VCaP (cell line): ENCODE results near the gene ZCCHC24.

Experiments used
- H3K27ac ChIP-seq: fragments of 450-650 bp; 2 replicates; pipeline ENCODE4 v1.5.1; 2017
- TF ChIP-seq, protein P1 (sequence below): fragments of 450-650 bp; conservative IDR thresholded peaks from 2 replicates; pipeline ENCODE4 v1.5.1; 2017; ENCODE audit warnings: mild to moderate bottlenecking, moderate library complexity

ZCCHC24 gene

GRCh38 chr10:79377557-79378382 is 67.7 kb downstream of the ZCCHC24 start:
- TF ChIP-seq, protein P1, sequence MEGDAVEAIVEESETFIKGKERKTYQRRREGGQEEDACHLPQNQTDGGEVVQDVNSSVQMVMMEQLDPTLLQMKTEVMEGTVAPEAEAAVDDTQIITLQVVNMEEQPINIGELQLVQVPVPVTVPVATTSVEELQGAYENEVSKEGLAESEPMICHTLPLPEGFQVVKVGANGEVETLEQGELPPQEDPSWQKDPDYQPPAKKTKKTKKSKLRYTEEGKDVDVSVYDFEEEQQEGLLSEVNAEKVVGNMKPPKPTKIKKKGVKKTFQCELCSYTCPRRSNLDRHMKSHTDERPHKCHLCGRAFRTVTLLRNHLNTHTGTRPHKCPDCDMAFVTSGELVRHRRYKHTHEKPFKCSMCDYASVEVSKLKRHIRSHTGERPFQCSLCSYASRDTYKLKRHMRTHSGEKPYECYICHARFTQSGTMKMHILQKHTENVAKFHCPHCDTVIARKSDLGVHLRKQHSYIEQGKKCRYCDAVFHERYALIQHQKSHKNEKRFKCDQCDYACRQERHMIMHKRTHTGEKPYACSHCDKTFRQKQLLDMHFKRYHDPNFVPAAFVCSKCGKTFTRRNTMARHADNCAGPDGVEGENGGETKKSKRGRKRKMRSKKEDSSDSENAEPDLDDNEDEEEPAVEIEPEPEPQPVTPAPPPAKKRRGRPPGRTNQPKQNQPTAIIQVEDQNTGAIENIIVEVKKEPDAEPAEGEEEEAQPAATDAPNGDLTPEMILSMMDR: no peak
- H3K27ac ChIP-seq: no peak overlapping the region

- H3K27ac ChIP-seq: no peak overlapping the region
- TF ChIP-seq, protein P1: no peak
Observed at GRCh38 chr10:79376751-79377556, 68.5 kb downstream of the ZCCHC24 start.

GRCh38 chr10:79376078-79376628 is 69.3 kb downstream of the ZCCHC24 start:
- H3K27ac ChIP-seq: no peak overlapping the region
- TF ChIP-seq, protein P1: no peak

DNA sequence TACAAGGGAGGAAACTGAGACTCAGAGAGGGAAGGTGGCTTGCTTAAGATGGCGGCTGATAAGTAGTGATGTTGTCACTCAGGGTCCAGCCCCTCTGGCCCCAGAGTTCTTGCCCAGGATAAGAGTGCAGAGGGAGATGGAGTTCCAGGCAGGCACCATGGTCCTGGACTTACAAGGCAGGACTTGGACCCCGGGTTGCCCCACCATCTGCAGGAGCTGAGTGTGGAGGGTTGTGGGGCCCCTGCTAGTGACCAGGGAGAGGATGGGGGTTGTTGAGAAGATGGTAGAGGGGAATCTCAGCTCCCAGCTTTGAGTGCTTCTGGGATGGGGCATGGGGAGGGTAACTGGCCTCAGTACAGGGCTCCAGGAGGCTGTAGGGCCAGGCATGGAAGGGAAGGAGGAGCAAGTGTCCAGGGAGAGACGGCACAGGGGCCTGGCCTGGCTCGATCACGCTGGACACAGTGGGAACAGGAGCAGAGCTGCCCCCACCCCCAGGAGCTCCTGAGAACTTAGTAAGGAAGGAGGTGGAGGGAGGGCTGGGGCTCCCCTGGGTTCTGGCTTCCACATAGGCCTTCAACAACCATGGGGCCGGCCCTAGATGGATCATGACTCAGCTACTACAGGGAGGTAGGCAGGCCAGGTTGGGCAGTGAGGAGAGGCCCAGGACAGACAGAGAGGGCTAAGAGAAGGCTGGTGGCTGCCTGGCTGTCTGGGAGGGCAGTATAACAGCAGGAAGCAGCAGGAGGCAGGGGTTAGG is 69.9 kb downstream of the ZCCHC24 start:
- H3K27ac ChIP-seq: no peak overlapping the region
- TF ChIP-seq, protein P1: no peak

DNA sequence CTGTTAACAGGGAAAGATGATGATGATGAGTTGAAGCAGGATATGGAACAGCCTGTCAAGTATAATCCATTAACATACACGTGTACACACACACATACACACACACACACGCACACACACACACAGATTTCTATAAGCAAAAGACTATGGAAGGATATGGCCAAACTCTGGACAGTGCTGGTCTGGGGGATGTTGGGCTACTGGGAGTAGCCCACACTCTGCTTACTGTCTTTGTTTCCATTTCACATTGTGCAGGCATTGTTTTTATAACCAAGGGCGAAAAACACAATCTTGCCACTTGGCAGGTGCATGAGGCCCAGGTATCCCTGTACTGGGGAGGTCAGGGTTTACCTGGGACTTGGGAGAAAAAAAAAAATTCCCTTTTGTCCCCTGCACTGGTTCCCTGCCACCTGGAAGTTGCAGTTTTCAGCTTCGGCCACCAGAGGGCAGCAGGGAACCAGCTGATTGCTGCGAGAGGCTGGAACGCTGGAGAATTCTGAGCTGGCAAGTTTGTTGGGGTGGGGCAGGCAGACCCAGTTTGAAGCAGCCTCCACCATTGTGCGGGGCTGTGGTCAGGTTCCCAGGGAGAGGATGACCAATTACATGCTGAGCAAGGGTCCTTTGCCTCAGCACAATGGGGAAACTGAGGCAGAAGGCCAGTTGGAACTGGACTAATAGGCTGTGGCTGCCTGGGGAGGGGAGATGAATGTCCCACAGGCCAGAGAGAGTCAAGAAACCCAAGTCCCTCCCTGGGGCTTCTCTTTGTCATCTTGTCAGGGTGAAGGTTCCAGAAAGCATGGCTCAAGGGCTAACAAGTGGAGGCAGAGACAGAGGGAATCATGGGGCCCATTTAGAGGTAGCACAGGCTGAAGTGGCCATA is 70.9 kb downstream of the ZCCHC24 start:
- TF ChIP-seq, protein P1: peak; percentile 94
- H3K27ac ChIP-seq: no peak overlapping the region

- TF ChIP-seq, protein P1: no peak
- H3K27ac ChIP-seq: no peak overlapping the region
Observed at GRCh38 chr10:79372871-79373270, 72.6 kb downstream of the ZCCHC24 start.
